ENCODE measurements around the gene CDYL.
"Not testable (repeated sequence)": the region's sequence is repeated elsewhere in the genome, so short reads cannot be mapped to it uniquely, and the experiment has no call there.

Gene CDYL

DNA sequence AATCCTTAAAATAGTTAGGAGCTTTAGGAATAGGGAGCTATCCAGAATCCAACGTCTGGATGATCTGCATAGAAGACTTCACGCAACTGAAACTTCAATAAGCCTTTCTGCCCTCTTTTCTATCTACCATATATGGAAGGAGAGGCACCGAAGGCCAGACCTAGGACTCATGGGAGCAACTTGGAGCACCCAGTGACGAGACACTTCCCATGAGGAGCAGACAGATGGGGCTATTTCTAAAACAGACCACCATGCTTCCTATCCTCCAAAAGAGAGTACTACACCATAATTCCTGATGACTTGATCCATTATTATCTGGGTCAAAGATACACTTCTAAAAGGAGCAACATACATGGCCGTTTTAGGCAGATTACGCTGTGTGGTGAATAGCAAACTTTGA lies 221.7 kb downstream of the CDYL start:
- Histone ChIP-seq H3K79me2 (ENCODE audit: low read length) (no peaks in the 10 kb centered on the region), H3K4me3 (ENCODE audit: low read length) (no peak overlapping the region), H3K27me3 (ENCODE audit: low read depth, low read length) (no peaks in the 10 kb centered on the region), H3K9me3 (ENCODE audit: insufficient read depth, low read length) (no peaks in the 10 kb centered on the region), H3K4me2 (ENCODE audit: low read length) (no peak overlapping the region), H3K9ac (ENCODE audit: low read length) (no peak overlapping the region), H4K20me1 (ENCODE audit: insufficient read depth, low read length) (no peaks in the 10 kb centered on the region), H3K27ac (ENCODE audit: low read length) (no peak overlapping the region), H3K36me3 (replicated peaks; ENCODE audit: low read depth, low read length) (no peaks in the 10 kb centered on the region), H3K4me1 (ENCODE audit: low read length) (no peaks in the 10 kb centered on the region), H2AFZ (ENCODE audit: low read depth, low read length) (no peak overlapping the region)
- TF ChIP-seq CTCF (IDR thresholded peaks at IDR 0.05; ENCODE audit: low read depth, low read length) (no peak), EZH2phosphoT487 (IDR thresholded peaks at IDR 0.05; ENCODE audit: low read depth) (no peak)

DNA sequence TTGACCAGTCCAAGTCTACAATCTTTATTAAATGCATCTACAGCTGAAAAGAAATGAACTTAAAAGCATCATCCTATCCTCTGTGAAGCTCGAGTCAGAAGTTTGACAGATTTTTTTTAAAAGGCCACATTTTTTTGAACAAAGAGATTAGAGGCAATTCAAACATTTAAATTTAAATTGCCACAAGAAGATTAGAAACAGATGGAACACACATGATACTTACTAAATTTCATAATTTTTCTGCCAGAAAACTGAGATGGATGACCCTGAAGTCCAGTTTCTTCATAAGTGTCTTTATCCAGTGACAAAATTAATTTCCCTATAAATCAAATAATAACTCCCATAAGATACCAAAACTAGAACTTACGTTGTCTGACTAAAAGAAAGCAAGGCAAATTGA lies 223.4 kb downstream of the CDYL start:
- Histone ChIP-seq H3K79me2 (ENCODE audit: low read length) (no peaks in the 10 kb centered on the region), H3K27me3 (ENCODE audit: low read depth, low read length) (no peaks in the 10 kb centered on the region), H2AFZ (ENCODE audit: low read depth, low read length) (no peak overlapping the region), H3K36me3 (replicated peaks; ENCODE audit: low read depth, low read length) (no peaks in the 10 kb centered on the region), H3K4me2 (ENCODE audit: low read length) (no peak overlapping the region), H3K27ac (ENCODE audit: low read length) (no peak overlapping the region), H4K20me1 (ENCODE audit: insufficient read depth, low read length) (no peaks in the 10 kb centered on the region), H3K4me1 (ENCODE audit: low read length) (peaks cover 2% of the 10 kb centered on the region; the same call in 1 of the 2 replicates), H3K9ac (ENCODE audit: low read length) (no peak overlapping the region), H3K4me3 (ENCODE audit: low read length) (no peak overlapping the region), H3K9me3 (ENCODE audit: insufficient read depth, low read length) (no peaks in the 10 kb centered on the region)
- TF ChIP-seq CTCF (IDR thresholded peaks at IDR 0.05; ENCODE audit: low read depth, low read length) = no peak
- TF ChIP-seq EZH2phosphoT487 (IDR thresholded peaks at IDR 0.05; ENCODE audit: low read depth) = no peak

DNA sequence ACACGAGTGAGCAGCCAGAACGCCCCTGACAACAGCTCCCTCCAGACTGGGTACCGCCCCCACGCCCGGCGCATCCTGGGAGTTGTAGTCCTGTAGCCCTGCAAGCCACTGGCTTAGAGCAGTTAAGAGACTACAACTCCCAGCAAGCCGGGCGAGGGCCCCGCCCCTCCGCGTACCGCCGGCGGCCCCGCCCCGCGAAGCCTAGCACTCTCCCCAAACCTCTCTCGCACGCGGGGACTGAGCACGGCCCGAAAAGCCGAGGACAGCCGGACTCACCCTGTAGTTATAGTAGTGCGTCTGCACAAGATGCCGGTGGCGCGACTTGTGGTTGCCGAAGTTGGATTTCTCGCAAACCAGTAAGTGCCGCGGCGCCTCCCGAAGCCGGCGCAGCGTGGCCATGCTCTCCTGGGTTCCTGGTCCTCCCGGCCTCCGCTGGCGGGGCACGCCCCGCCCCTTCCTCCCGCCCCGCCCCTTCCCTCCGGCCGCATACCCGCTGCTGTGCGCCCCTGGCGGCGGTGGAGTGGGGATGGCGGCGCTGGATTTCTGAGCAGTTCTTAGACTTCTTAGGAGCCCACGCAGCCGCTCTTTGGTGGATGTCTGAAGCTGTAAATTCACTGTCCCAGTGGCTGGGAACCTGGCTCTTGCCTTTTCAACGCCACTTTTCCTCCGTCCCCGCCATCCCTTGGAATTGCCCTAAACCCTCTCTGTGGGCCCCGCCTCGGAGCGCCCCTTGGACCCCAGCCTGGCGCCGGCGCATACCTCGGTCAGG lies 227.6 kb downstream of the CDYL start, which contains the start of gene RPP40:
TSS of gene RPP40 (minus strand) at position 434 of the 769 bp plus-strand sequence. CDS start at position 399, 35 bp downstream.
- Histone ChIP-seq H3K9me3 (ENCODE audit: insufficient read depth, low read length) (no peaks in the 10 kb centered on the region), H3K36me3 (replicated peaks; ENCODE audit: low read depth, low read length) (no peaks in the 10 kb centered on the region), H4K20me1 (ENCODE audit: insufficient read depth, low read length) (no peaks in the 10 kb centered on the region), H3K27me3 (ENCODE audit: low read depth, low read length) (no peaks in the 10 kb centered on the region), H3K4me1 (ENCODE audit: low read length) (peaks cover 4% of the 10 kb centered on the region; the same call in 1 of the 2 replicates), H3K9ac (ENCODE audit: low read length) (peak within 1 kb of the TSS; percentile 79), H3K4me3 (ENCODE audit: low read length) (peak within 1 kb of the TSS; percentile 84), H2AFZ (ENCODE audit: low read depth, low read length) (peak within 1 kb of the TSS; percentile 93), H3K4me2 (ENCODE audit: low read length) (peak within 1 kb of the TSS; percentile 90), H3K27ac (ENCODE audit: low read length) (peak within 1 kb of the TSS; percentile 43), H3K79me2 (ENCODE audit: low read length) (no peaks in the 10 kb centered on the region)
- TF ChIP-seq EZH2phosphoT487 (IDR thresholded peaks at IDR 0.05; ENCODE audit: low read depth) = no peak
- TF ChIP-seq CTCF (IDR thresholded peaks at IDR 0.05; ENCODE audit: low read depth, low read length) = peak; percentile 56

- Histone ChIP-seq H4K20me1 (ENCODE audit: insufficient read depth, low read length) (no peaks in the 10 kb centered on the region), H3K4me1 (ENCODE audit: low read length) (peaks cover 4% of the 10 kb centered on the region; the same call in 1 of the 2 replicates), H3K9me3 (ENCODE audit: insufficient read depth, low read length) (no peaks in the 10 kb centered on the region), H3K79me2 (ENCODE audit: low read length) (no peaks in the 10 kb centered on the region), H3K4me3 (ENCODE audit: low read length) (peak overlapping the region; percentile 84), H3K36me3 (replicated peaks; ENCODE audit: low read depth, low read length) (no peaks in the 10 kb centered on the region), H3K4me2 (ENCODE audit: low read length) (peak overlapping the region; percentile 90), H2AFZ (ENCODE audit: low read depth, low read length) (peak overlapping the region; percentile 67), H3K27ac (ENCODE audit: low read length) (peak overlapping the region; percentile 43; the same call in 1 of the 2 replicates), H3K9ac (ENCODE audit: low read length) (peak overlapping the region; percentile 79), H3K27me3 (ENCODE audit: low read depth, low read length) (no peaks in the 10 kb centered on the region)
- no peak for TF ChIP-seq EZH2phosphoT487 (IDR thresholded peaks at IDR 0.05; ENCODE audit: low read depth)
- no peak for TF ChIP-seq CTCF (IDR thresholded peaks at IDR 0.05; ENCODE audit: low read depth, low read length)
Observed at GRCh38 chr6:5004373-5005037, 228.3 kb downstream of the CDYL start.

GRCh38 chr6:5005038-5005433 lies 228.8 kb downstream of the CDYL start:
- not testable (repeated sequence) for H3K9me3 ChIP-seq (ENCODE audit: insufficient read depth, low read length); H3K4me3 ChIP-seq (ENCODE audit: low read length); H3K9ac ChIP-seq (ENCODE audit: low read length); H2AFZ ChIP-seq (ENCODE audit: low read depth, low read length); H3K79me2 ChIP-seq (ENCODE audit: low read length); H3K27me3 ChIP-seq (ENCODE audit: low read depth, low read length); H3K4me1 ChIP-seq (ENCODE audit: low read length); H4K20me1 ChIP-seq (ENCODE audit: insufficient read depth, low read length); H3K36me3 ChIP-seq (replicated peaks; ENCODE audit: low read depth, low read length); H3K4me2 ChIP-seq (ENCODE audit: low read length); H3K27ac ChIP-seq (ENCODE audit: low read length)

Measured in OCI-LY3 (cell line).